ENCODE results near the gene ARNT2.

ARNT2 gene

GRCh38 chr15:80456517-80457492 is 52.6 kb downstream of the ARNT2 start:
- H3K27me3 ChIP-seq (replicated peaks in 2 of 5; ENCODE audit: control insufficient read depth in 4 of 5, insufficient read depth in 5 of 5, low read length in 4 of 5) = peaks cover 0 to 13% (median 2%) of the 10 kb centered on the region in 5 experiments
- POLR2A ChIA-PET = no interaction called here
- no peak overlapping the region for H3K27ac ChIP-seq (ENCODE audit: insufficient read depth in 1 of 2, low read depth in 1 of 2, low read length in 2 of 2, poor library complexity in 1 of 2, severe bottlenecking in 2 of 2)
- CTCF ChIA-PET = interaction anchor here (0.6 to 4.7 kb wide), 22 partner anchors 10 to 516 kb away, joined by 3 to 30 read pairs (median 4); no protein-coding TSS in a partner anchor
- no peaks in the 10 kb centered on the region for H3K4me1 ChIP-seq (ENCODE audit: control extremely low read depth in 1 of 4, control insufficient read depth in 4 of 4, insufficient read depth in 4 of 4, low read length in 3 of 4)
- H3K36me3 ChIP-seq (ENCODE audit: control insufficient read depth in 4 of 4, insufficient read depth in 4 of 4, low read length in 3 of 4) = no peaks in the 10 kb centered on the region
- H3K9me3 ChIP-seq (ENCODE audit: control extremely low read depth in 1 of 5, control insufficient read depth in 4 of 5, insufficient read depth in 2 of 5, low read depth in 1 of 5, low read length in 4 of 5) = no peaks in the 10 kb centered on the region
- no peak overlapping the region for H3K4me3 ChIP-seq (ENCODE audit: control insufficient read depth in 1 of 7, extremely low read depth in 1 of 7, insufficient read depth in 4 of 7, low read depth in 2 of 7, low read length in 6 of 7)
- no peak for DNase-seq
- 86% methylated on average over 2 of the region's 4 CpGs for WGBS (ENCODE audit: insufficient coverage)

- Histone ChIP-seq H3K27ac (ENCODE audit: insufficient read depth in 1 of 2, low read depth in 1 of 2, low read length in 2 of 2, poor library complexity in 1 of 2, severe bottlenecking in 2 of 2) (no peak overlapping the region), H3K27me3 (replicated peaks in 2 of 5; ENCODE audit: control insufficient read depth in 4 of 5, insufficient read depth in 5 of 5, low read length in 4 of 5) (peaks cover 0 to 17% (median 2%) of the 10 kb centered on the region in 5 experiments), H3K36me3 (ENCODE audit: control insufficient read depth in 4 of 4, insufficient read depth in 4 of 4, low read length in 3 of 4) (no peaks in the 10 kb centered on the region), H3K4me3 (ENCODE audit: control insufficient read depth in 1 of 7, extremely low read depth in 1 of 7, insufficient read depth in 4 of 7, low read depth in 2 of 7, low read length in 6 of 7) (no peak overlapping the region), H3K4me1 (ENCODE audit: control extremely low read depth in 1 of 4, control insufficient read depth in 4 of 4, insufficient read depth in 4 of 4, low read length in 3 of 4) (no peaks in the 10 kb centered on the region), H3K9me3 (ENCODE audit: control extremely low read depth in 1 of 5, control insufficient read depth in 4 of 5, insufficient read depth in 2 of 5, low read depth in 1 of 5, low read length in 4 of 5) (no peaks in the 10 kb centered on the region)
- no peak for DNase-seq
- WGBS (ENCODE audit: insufficient coverage) = 100% methylated on average over 1 of the region's 3 CpGs
- POLR2A ChIA-PET = no interaction called here
- CTCF ChIA-PET = interaction anchor here (1.2 to 4.7 kb wide), 6 partner anchors 9 to 320 kb away, joined by 4 to 30 read pairs (median 5); no protein-coding TSS in a partner anchor
Observed at GRCh38 chr15:80457896-80458295, 53.7 kb downstream of the ARNT2 start.

GRCh38 chr15:80458580-80458979 is 54.4 kb downstream of the ARNT2 start:
- no peak overlapping the region for H3K27ac ChIP-seq (ENCODE audit: insufficient read depth in 1 of 2, low read depth in 1 of 2, low read length in 2 of 2, poor library complexity in 1 of 2, severe bottlenecking in 2 of 2)
- no peaks in the 10 kb centered on the region for H3K4me1 ChIP-seq (ENCODE audit: control extremely low read depth in 1 of 4, control insufficient read depth in 4 of 4, insufficient read depth in 4 of 4, low read length in 3 of 4)
- H3K36me3 ChIP-seq (ENCODE audit: control insufficient read depth in 4 of 4, insufficient read depth in 4 of 4, low read length in 3 of 4) = no peaks in the 10 kb centered on the region
- DNase-seq = no peak
- no CpG with 5 or more reads among the region's 2 CpGs for WGBS (ENCODE audit: insufficient coverage)
- ChIA-PET CTCF (interaction anchor here (1.3 kb wide), 1 partner anchor 16 kb away, joined by 4 read pairs; no protein-coding TSS in a partner anchor), POLR2A (no interaction called here)
- H3K9me3 ChIP-seq (ENCODE audit: control extremely low read depth in 1 of 5, control insufficient read depth in 4 of 5, insufficient read depth in 2 of 5, low read depth in 1 of 5, low read length in 4 of 5) = no peaks in the 10 kb centered on the region
- peaks cover 0 to 18% (median 0%) of the 10 kb centered on the region in 5 experiments for H3K27me3 ChIP-seq (replicated peaks in 2 of 5; ENCODE audit: control insufficient read depth in 4 of 5, insufficient read depth in 5 of 5, low read length in 4 of 5)
- H3K4me3 ChIP-seq (ENCODE audit: control insufficient read depth in 1 of 7, extremely low read depth in 1 of 7, insufficient read depth in 4 of 7, low read depth in 2 of 7, low read length in 6 of 7) = no peak overlapping the region

- Histone ChIP-seq H3K27me3 (replicated peaks in 2 of 5; ENCODE audit: control insufficient read depth in 4 of 5, insufficient read depth in 5 of 5, low read length in 4 of 5) (peaks cover 0 to 18% (median 0%) of the 10 kb centered on the region in 5 experiments), H3K36me3 (ENCODE audit: control insufficient read depth in 4 of 4, insufficient read depth in 4 of 4, low read length in 3 of 4) (no peaks in the 10 kb centered on the region), H3K4me3 (ENCODE audit: control insufficient read depth in 1 of 7, extremely low read depth in 1 of 7, insufficient read depth in 4 of 7, low read depth in 2 of 7, low read length in 6 of 7) (no peak overlapping the region), H3K4me1 (ENCODE audit: control extremely low read depth in 1 of 4, control insufficient read depth in 4 of 4, insufficient read depth in 4 of 4, low read length in 3 of 4) (no peaks in the 10 kb centered on the region), H3K27ac (ENCODE audit: insufficient read depth in 1 of 2, low read depth in 1 of 2, low read length in 2 of 2, poor library complexity in 1 of 2, severe bottlenecking in 2 of 2) (no peak overlapping the region), H3K9me3 (ENCODE audit: control extremely low read depth in 1 of 5, control insufficient read depth in 4 of 5, insufficient read depth in 2 of 5, low read depth in 1 of 5, low read length in 4 of 5) (no peaks in the 10 kb centered on the region)
- ChIA-PET CTCF (interaction anchor here (1.0 to 1.7 kb wide), 3 partner anchors 10 to 108 kb away, joined by 3 to 6 read pairs (median 4); no protein-coding TSS in a partner anchor), POLR2A (no interaction called here)
- DNase-seq = no peak
- 83% methylated on average over 3 of the region's 6 CpGs for WGBS (ENCODE audit: insufficient coverage)
Observed at GRCh38 chr15:80459380-80459779, 55.2 kb downstream of the ARNT2 start.

DNA sequence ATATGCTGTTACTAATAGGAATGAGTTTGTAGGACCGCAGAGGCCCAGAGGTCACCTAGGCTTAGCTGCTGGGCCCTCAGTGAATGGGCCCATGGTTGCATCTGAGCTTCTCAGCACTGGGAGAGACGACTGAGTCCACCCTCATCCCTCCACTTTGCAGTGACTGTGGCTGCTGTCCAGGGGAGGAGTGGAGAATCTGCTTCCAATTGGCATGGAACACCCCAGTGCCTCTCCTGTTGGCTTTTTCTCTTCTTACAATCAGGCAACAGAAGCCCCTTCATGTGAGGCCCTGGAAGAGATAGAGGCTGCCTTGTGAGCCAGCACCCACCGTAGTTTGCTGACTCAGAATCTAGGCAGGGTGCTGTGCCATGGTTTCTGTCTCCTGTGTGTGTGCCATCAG is 55.6 kb downstream of the ARNT2 start:
- Histone ChIP-seq H3K27ac (ENCODE audit: insufficient read depth in 1 of 2, low read depth in 1 of 2, low read length in 2 of 2, poor library complexity in 1 of 2, severe bottlenecking in 2 of 2) (no peak overlapping the region), H3K9me3 (ENCODE audit: control extremely low read depth in 1 of 5, control insufficient read depth in 4 of 5, insufficient read depth in 2 of 5, low read depth in 1 of 5, low read length in 4 of 5) (no peaks in the 10 kb centered on the region), H3K4me3 (ENCODE audit: control insufficient read depth in 1 of 7, extremely low read depth in 1 of 7, insufficient read depth in 4 of 7, low read depth in 2 of 7, low read length in 6 of 7) (no peak overlapping the region), H3K27me3 (replicated peaks in 2 of 5; ENCODE audit: control insufficient read depth in 4 of 5, insufficient read depth in 5 of 5, low read length in 4 of 5) (peaks cover 0 to 22% (median 0%) of the 10 kb centered on the region in 5 experiments), H3K4me1 (ENCODE audit: control extremely low read depth in 1 of 4, control insufficient read depth in 4 of 4, insufficient read depth in 4 of 4, low read length in 3 of 4) (no peaks in the 10 kb centered on the region), H3K36me3 (ENCODE audit: control insufficient read depth in 4 of 4, insufficient read depth in 4 of 4, low read length in 3 of 4) (no peaks in the 10 kb centered on the region)
- CTCF ChIA-PET = interaction anchor here (0.7 to 1.7 kb wide), 4 partner anchors 10 to 317 kb away, joined by 3 to 6 read pairs (median 4); no protein-coding TSS in a partner anchor
- POLR2A ChIA-PET = no interaction called here
- no peak for DNase-seq
- 100% methylated on average over 3 of the region's 3 CpGs for WGBS (ENCODE audit: insufficient coverage)

DNA sequence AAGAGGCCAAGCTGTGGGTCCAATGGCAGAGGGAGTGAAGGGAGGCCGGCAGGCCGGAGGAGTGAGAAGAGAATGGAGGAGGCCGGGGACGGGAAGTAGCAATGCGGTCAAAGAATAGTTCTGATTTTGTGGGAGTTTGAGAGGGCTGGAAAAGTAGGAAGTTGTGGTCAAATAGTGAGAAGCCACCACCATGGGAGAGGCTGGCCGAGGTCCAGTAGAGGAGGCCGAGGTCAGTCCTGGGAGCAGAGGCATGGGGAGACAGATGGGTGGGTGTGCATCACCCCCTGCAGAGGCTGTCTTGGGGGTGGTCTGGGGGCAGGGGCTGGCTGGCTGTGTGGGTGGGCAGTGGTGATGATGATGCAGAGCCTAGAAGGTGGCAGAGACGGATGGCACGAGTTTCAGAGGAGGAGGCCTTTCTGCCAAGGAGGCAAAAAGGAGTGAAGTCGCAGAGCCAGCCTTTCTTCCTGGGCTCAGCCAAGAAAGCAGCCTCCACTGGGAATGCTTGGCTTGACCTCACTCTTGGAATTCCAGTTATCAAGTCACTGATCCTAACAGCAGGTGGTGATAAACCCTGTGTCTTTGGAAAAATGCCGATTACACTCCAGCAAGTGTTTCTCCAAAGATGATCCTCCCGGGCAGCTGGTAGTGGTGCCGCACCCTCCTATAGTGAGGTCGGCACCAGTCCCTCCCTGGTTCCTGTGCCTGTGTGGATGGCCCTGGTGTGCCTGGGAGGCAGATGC is 57.3 kb downstream of the ARNT2 start:
- CTCF ChIA-PET = interaction anchor here (1.7 kb wide), 1 partner anchor 12 kb away, joined by 6 read pairs; no protein-coding TSS in a partner anchor
- Histone ChIP-seq H3K4me1 (ENCODE audit: control extremely low read depth in 1 of 4, control insufficient read depth in 4 of 4, insufficient read depth in 4 of 4, low read length in 3 of 4) (no peaks in the 10 kb centered on the region), H3K27me3 (replicated peaks in 2 of 5; ENCODE audit: control insufficient read depth in 4 of 5, insufficient read depth in 5 of 5, low read length in 4 of 5) (peaks cover 0 to 19% (median 0%) of the 10 kb centered on the region in 5 experiments), H3K9me3 (ENCODE audit: control extremely low read depth in 1 of 5, control insufficient read depth in 4 of 5, insufficient read depth in 2 of 5, low read depth in 1 of 5, low read length in 4 of 5) (no peaks in the 10 kb centered on the region), H3K4me3 (ENCODE audit: control insufficient read depth in 1 of 7, extremely low read depth in 1 of 7, insufficient read depth in 4 of 7, low read depth in 2 of 7, low read length in 6 of 7) (no peak overlapping the region), H3K36me3 (ENCODE audit: control insufficient read depth in 4 of 4, insufficient read depth in 4 of 4, low read length in 3 of 4) (no peaks in the 10 kb centered on the region), H3K27ac (ENCODE audit: insufficient read depth in 1 of 2, low read depth in 1 of 2, low read length in 2 of 2, poor library complexity in 1 of 2, severe bottlenecking in 2 of 2) (no peak overlapping the region)
- 84% methylated on average over 14 of the region's 14 CpGs for WGBS (ENCODE audit: insufficient coverage)
- no peak for DNase-seq
- POLR2A ChIA-PET = no interaction called here
